ENCODE measurements around the gene LIPC.

DNA sequence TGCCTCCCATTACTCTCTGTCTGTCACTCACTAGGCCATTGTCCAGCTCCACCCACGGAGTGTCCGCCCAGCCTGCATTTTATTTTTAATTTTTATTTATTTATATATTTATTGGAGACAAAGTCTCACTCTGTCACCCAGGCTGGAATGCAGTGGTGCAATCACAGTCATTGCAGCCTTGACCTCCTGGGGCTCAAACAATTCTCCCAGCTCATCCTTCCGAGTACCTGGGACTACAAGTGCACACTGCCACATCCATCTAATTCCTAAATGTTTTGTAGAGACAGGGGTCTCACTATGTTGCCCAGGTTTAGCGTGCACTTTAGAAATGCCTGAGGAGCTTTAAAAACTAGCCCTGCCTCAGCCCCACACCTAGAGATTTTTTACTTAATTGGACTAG is 141.5 kb downstream of the LIPC start:
- TF ChIP-seq POLR2A (IDR thresholded peaks at IDR 0.05): no peak
- TF ChIP-seq, protein P1, sequence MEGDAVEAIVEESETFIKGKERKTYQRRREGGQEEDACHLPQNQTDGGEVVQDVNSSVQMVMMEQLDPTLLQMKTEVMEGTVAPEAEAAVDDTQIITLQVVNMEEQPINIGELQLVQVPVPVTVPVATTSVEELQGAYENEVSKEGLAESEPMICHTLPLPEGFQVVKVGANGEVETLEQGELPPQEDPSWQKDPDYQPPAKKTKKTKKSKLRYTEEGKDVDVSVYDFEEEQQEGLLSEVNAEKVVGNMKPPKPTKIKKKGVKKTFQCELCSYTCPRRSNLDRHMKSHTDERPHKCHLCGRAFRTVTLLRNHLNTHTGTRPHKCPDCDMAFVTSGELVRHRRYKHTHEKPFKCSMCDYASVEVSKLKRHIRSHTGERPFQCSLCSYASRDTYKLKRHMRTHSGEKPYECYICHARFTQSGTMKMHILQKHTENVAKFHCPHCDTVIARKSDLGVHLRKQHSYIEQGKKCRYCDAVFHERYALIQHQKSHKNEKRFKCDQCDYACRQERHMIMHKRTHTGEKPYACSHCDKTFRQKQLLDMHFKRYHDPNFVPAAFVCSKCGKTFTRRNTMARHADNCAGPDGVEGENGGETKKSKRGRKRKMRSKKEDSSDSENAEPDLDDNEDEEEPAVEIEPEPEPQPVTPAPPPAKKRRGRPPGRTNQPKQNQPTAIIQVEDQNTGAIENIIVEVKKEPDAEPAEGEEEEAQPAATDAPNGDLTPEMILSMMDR (IDR thresholded peaks at IDR 0.05): no peak
